NB4 (cell line): Measurements from ENCODE around the gene DPY19L1.
A peak's percentile ranks its signal among the peaks of the same experiment; 100 is the strongest.
"Not testable (repeated sequence)": the region's sequence is repeated elsewhere in the genome, so short reads cannot be mapped to it uniquely, and the experiment has no call there.

Experiments
- DNase-seq: peaks from one replicate; pipeline ENCODE4 v3.0.0; 2010; ENCODE audit warnings: low read depth
- H3K4me3 ChIP-seq: one replicate; pipeline ENCODE4 v1.5.1; 2011; ENCODE audit warnings: mild to moderate bottlenecking, low read depth, low read length, moderate library complexity
- MYC ChIP-seq: IDR thresholded peaks from 2 replicates; pipeline ENCODE4 v1.6.1; 2011; ENCODE audit warnings: low read depth, low read length
- POLR2A ChIP-seq: IDR thresholded peaks from 2 replicates; pipeline ENCODE4 v1.6.1; 2011; ENCODE audit warnings: mild to moderate bottlenecking; ENCODE audit not compliant: insufficient read length; ENCODE audit errors: extremely low read depth
- TF ChIP-seq, protein P1 (sequence below): IDR thresholded peaks from one replicate; pipeline ENCODE4 v1.5.1; 2012; ENCODE audit warnings: low read depth, low read length
- TF ChIP-seq, protein P2 (sequence below): IDR thresholded peaks from 2 replicates; pipeline ENCODE4 v1.6.1; 2011; ENCODE audit warnings: low read depth, low read length

The DPY19L1 gene

GRCh38 chr7:34966504-34966903, 70.8 kb downstream of the DPY19L1 start:
- H3K4me3 ChIP-seq, DNase-seq: not testable (repeated sequence)

DNA sequence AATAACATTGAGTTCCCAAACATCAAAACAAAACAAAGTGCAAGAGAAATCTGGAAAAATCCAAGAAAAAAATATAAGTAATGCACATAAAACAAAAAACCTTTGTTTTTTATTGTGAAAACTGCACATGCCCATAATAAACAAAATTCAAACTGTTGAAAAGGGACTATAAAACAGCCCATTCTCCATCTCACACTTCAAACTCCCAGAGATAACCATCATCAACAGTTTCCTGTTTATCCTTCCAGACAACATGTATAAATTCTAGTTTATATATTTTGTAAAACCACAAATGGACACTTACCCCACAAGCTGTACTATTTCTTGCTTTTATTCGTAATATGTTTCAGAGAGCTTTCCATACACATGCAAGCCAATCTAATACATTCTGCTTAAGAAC, 79.3 kb downstream of the DPY19L1 start:
- no peak for DNase-seq
- H3K4me3 ChIP-seq = no peak overlapping the region
- TF ChIP-seq, protein P1, sequence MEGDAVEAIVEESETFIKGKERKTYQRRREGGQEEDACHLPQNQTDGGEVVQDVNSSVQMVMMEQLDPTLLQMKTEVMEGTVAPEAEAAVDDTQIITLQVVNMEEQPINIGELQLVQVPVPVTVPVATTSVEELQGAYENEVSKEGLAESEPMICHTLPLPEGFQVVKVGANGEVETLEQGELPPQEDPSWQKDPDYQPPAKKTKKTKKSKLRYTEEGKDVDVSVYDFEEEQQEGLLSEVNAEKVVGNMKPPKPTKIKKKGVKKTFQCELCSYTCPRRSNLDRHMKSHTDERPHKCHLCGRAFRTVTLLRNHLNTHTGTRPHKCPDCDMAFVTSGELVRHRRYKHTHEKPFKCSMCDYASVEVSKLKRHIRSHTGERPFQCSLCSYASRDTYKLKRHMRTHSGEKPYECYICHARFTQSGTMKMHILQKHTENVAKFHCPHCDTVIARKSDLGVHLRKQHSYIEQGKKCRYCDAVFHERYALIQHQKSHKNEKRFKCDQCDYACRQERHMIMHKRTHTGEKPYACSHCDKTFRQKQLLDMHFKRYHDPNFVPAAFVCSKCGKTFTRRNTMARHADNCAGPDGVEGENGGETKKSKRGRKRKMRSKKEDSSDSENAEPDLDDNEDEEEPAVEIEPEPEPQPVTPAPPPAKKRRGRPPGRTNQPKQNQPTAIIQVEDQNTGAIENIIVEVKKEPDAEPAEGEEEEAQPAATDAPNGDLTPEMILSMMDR = no peak
- TF ChIP-seq, protein P2, sequence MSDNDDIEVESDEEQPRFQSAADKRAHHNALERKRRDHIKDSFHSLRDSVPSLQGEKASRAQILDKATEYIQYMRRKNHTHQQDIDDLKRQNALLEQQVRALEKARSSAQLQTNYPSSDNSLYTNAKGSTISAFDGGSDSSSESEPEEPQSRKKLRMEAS = no peak
- TF ChIP-seq MYC (no peak), POLR2A (no peak)

- no peak for DNase-seq
- TF ChIP-seq MYC (no peak), POLR2A (no peak)
- TF ChIP-seq, protein P2 = no peak
- TF ChIP-seq, protein P1 = no peak
- no peak overlapping the region for H3K4me3 ChIP-seq
Observed at GRCh38 chr7:34952822-34953221, 84.5 kb downstream of the DPY19L1 start.

- no peak for DNase-seq
- TF ChIP-seq, protein P1 = no peak
- TF ChIP-seq MYC (no peak), POLR2A (no peak)
- TF ChIP-seq, protein P2 = no peak
- no peak overlapping the region for H3K4me3 ChIP-seq
Observed at GRCh38 chr7:34949361-34949760, 87.9 kb downstream of the DPY19L1 start.

DNA sequence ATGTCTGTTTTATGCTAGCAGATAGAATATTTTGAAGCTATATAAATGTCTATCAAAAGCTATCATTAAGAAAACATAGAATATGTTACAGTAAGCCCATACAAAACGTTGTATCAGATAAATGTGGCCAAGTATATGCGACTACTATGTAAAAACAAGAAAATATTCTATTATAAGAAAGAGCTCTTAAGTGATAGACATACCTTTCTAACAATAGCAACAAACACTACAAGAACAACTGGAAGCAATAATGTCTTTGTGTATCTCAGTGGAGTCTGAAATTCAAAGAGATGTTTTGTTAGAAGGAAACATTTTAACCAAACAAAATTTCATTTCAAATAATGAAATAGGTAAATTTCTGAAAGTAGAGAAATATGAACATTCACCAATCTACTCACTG, 89.9 kb downstream of the DPY19L1 start:
- not testable (repeated sequence) for H3K4me3 ChIP-seq, DNase-seq

DNA sequence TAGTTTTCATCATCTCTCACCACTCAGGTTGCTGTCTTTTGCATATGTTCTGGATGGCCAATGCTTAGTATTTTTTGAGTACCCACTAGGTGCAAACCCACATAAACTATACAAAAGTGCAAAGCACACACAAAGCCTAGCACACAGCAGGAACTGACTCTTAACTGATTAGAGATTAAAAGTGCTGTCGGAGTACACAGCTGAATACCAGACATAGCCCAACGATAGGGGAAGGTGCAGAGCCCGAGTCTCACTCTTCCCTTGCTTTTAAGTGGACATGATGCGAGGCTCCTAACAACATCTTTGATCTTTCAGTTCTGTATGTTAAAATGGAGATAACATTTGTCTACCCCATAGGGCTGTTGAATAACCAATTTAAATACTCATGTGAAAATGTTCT, 90.8 kb downstream of the DPY19L1 start:
- no peak for DNase-seq
- H3K4me3 ChIP-seq = no peak overlapping the region
- TF ChIP-seq POLR2A (no peak), MYC (no peak)
- TF ChIP-seq, protein P2 = no peak
- TF ChIP-seq, protein P1 = no peak

- not testable (repeated sequence) for DNase-seq, H3K4me3 ChIP-seq
Observed at GRCh38 chr7:34945894-34946477, 91.3 kb downstream of the DPY19L1 start.

DNA sequence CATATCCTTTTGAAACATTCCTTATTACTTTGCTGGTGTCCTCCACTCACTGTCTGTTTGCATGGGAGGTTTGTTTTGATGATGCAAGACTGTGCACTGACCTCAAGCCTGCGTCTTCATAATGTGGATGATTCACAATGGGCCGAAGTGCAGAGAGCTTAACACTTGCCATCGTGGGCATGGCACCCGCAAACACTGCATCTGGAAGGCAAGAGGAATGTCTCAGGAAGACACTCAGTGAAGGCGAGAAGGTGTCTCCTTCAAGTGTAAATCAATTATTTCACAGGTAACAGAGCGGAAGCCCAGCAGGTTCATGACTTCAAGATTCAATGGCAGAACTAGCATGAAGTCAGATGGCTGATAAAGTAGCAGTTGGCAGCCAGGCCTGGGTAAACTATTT, 98.1 kb downstream of the DPY19L1 start:
- TF ChIP-seq, protein P1 = no peak
- TF ChIP-seq POLR2A (no peak), MYC (no peak)
- TF ChIP-seq, protein P2 = no peak
- peak; percentile 54 for DNase-seq
- no peak overlapping the region for H3K4me3 ChIP-seq

DNA sequence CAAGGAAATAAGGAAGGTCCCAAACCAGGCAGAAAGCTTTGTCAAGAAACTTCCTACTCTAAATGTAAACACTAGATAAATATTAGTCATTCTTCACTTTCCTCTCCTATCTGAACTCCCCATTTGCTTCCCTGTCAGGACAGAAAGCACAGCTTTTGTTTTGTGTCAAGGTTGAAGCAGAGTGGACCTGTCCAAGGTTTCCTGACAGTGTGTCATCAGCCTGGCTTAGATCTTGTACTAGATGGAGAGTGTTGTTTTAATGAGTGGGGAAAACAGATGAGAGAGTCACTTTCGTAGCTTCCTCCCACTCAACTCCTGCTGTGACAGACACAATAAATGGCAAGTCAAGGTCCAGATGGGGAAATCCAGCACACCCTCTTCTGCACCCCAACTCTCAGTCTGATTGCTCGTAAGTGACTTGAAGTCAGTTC, 101.5 kb downstream of the DPY19L1 start:
- DNase-seq = peak; percentile 28

More for the DNA sequence above, 101.5 kb downstream of the DPY19L1 start:
- H3K4me3 ChIP-seq = not testable (repeated sequence)
